ENCODE data around the gene TELO2. TPM values are rescaled to one million over a fixed set of nuclear protein-coding genes. Genes with fewer than 3 reads are reported as not detected.

The TELO2 gene
- total and polyA plus RNA-seq, 2 donors (not counting 3 experiments of a cell fraction or from before 2014, with no cell fraction given): 30.7 to 61.6 TPM

DNA sequence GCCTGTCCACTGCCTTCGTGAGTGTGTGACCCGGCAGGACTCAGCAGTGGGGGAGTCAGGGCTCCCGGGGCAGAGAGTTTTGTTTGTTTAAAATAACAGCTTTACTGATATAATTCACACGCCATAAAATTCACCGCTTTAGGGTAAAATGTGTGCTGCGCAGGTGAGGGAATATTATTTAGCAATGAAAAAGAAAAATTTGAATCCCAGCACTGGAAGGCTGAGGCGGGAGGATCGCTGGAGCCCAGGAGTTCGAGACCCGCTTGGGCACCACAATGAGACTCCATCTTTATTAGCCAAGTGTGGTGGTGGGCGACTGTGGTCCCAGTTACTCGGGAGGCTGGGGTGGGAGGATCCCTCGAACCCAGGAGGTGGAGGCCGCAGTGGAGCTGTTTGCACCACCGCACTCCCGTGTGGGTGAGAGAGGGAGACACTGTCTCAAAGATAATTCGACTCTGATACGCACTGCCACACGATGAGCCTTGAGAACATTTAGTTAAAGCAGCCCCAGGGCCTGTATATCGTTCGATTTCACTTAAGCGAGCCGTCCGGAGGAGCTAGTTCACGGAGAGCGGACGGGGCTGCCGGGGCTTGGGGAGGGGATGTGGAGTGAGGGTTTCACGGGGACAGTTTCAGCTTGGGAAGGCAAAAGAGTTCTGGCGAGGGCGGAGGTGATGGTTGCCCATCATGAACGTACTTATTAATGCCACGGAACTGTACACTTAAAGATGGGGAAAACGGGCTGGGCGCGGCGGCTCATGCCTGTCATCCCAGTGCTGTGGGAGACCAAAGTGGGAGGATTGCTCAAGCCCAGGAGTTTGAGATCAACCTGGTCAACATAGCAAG lies 10.2 kb downstream of the TELO2 start:
- Histone ChIP-seq H2AFZ (ENCODE audit: low read depth, low read length) (no peak overlapping the region), H3K4me3 (replicated peaks in 1 of 3; ENCODE audit: insufficient read depth in 1 of 3, low read depth in 1 of 3, low read length in 3 of 3) (no peak overlapping the region), H3K9me3 (replicated peaks; ENCODE audit: control insufficient read depth, insufficient read depth, low read length) (no peaks in the 10 kb centered on the region), H3K9ac (replicated peaks; ENCODE audit: extremely low read depth, insufficient read depth, low read length) (no peak overlapping the region), H3K4me1 (ENCODE audit: control insufficient read depth, extremely low read depth, insufficient read depth, low read length) (no peaks in the 10 kb centered on the region), H3K27ac (ENCODE audit: insufficient read depth, low read depth, low read length) (no peak overlapping the region), H4K20me1 (replicated peaks; ENCODE audit: control insufficient read depth, extremely low read depth, insufficient read depth, low read length) (no peaks in the 10 kb centered on the region), H3K4me2 (ENCODE audit: insufficient read depth, low read length) (no peak overlapping the region), H3K27me3 (ENCODE audit: control insufficient read depth in 2 of 2, insufficient read depth in 2 of 2, low read length in 2 of 2) (no peaks in the 10 kb centered on the region), H3K9me1 (replicated peaks; ENCODE audit: control insufficient read depth, extremely low read depth, insufficient read depth, low read length) (no peaks in the 10 kb centered on the region), H3K36me3 (ENCODE audit: control insufficient read depth in 2 of 2, extremely low read depth in 1 of 2, insufficient read depth in 2 of 2, low read length in 2 of 2) (peaks cover 7 to 33% of the 10 kb centered on the region in 2 experiments), H3K79me2 (ENCODE audit: control insufficient read depth, insufficient read depth, low read length) (no peaks in the 10 kb centered on the region)
- CTCF ChIA-PET: no interaction called here
- TF ChIP-seq FOS (IDR thresholded peaks at IDR 0.05; ENCODE audit: borderline replicate concordance, insufficient read depth, low read length) (no peak), EZH2 (IDR thresholded peaks at IDR 0.05; ENCODE audit: borderline replicate concordance, low read depth, low read length, severe bottlenecking) (no peak), GATA2 (IDR thresholded peaks at IDR 0.05; ENCODE audit: insufficient read depth, insufficient read length, low read depth, low read length) (no peak), JUN (IDR thresholded peaks at IDR 0.05; ENCODE audit: borderline replicate concordance, insufficient read depth, insufficient read length, low read depth) (no peak), MAX (IDR thresholded peaks at IDR 0.05; ENCODE audit: insufficient read depth, insufficient read length) (no peak), MYC (IDR thresholded peaks at IDR 0.05; ENCODE audit: low read depth, low read length) (no peak), POLR2AphosphoS5 (IDR thresholded peaks at IDR 0.05; ENCODE audit: insufficient read depth, low read depth, low read length) (no peak), POLR2A (IDR thresholded peaks at IDR 0.05; ENCODE audit: low read depth, low read length) (no peak), CTCF (IDR thresholded peaks at IDR 0.05; ENCODE audit: extremely low read depth in 1 of 2, insufficient read depth in 1 of 2, low read depth in 1 of 2, low read length in 2 of 2) (no peak)
- POLR2A ChIA-PET: no interaction called here
- DNase-seq (ENCODE audit: low read depth, low spot score) (no peak), FAIRE-seq (no peak)
- no TSS peak for BruUV-seq (replicated peaks)
- dilution Hi-C loops (cut with MboI; ENCODE audit: extremely low pct_ligation_motif_present, low sequenced_read_pairs) (no loop called here), intact Hi-C loops (cut with micrococcal nuclease) (no loop called here)

All from endothelial cell of umbilical vein (primary cell).